ENCODE results near the gene FSD1. TPM values are rescaled to one million over a fixed set of nuclear protein-coding genes. Genes with fewer than 3 reads are reported as not detected.

Gene FSD1
- total RNA-seq, 1 experiment from 2014 or later = not detected

GRCh38 chr19:4361152-4362046, 57.0 kb downstream of the FSD1 start:
- Histone ChIP-seq H3K36me3 (ENCODE audit: low read depth) (no peaks in the 10 kb centered on the region), H2AFZ (no peak overlapping the region), H3K27ac (no peak overlapping the region), H3K27me3 (ENCODE audit: insufficient read depth, low read depth) (no peaks in the 10 kb centered on the region), H3K9me2 (ENCODE audit: insufficient read depth) (no peaks in the 10 kb centered on the region), H3K4me1 (replicated peaks; ENCODE audit: insufficient read depth) (no peaks in the 10 kb centered on the region), H3K4me2 (no peak overlapping the region), H3F3A (ENCODE audit: insufficient read depth, low read depth) (no peaks in the 10 kb centered on the region), H3K4me3 (no peak overlapping the region), H4K20me1 (ENCODE audit: insufficient read depth) (no peaks in the 10 kb centered on the region), H3K79me2 (ENCODE audit: low read depth) (no peaks in the 10 kb centered on the region), H3K9me3 (ENCODE audit: insufficient read depth, low read depth) (no peaks in the 10 kb centered on the region)
- no peak for TF ChIP-seq CTCF (conservative IDR thresholded peaks at IDR 0.05)
- no peak for TF ChIP-seq EZH2 (IDR thresholded peaks at IDR 0.05; ENCODE audit: low read depth)
- ChIA-PET POLR2A (ENCODE audit: unreplicated experiment) (no interaction called here), CTCF (interaction anchor here (0.6 kb wide), 1 partner anchor 39 kb away, joined by 3 read pairs; no protein-coding TSS in a partner anchor)
- DNase-seq = no peak
- BruUV-seq (replicated peaks) = no TSS peak
- intact Hi-C loops (cut with micrococcal nuclease; ENCODE audit: unreplicated experiment) = no loop called here

- Histone ChIP-seq H3K79me2 (ENCODE audit: low read depth) (no peaks in the 10 kb centered on the region), H2AFZ (no peak overlapping the region), H4K20me1 (ENCODE audit: insufficient read depth) (no peaks in the 10 kb centered on the region), H3F3A (ENCODE audit: insufficient read depth, low read depth) (no peaks in the 10 kb centered on the region), H3K9me2 (ENCODE audit: insufficient read depth) (no peaks in the 10 kb centered on the region), H3K4me1 (replicated peaks; ENCODE audit: insufficient read depth) (no peaks in the 10 kb centered on the region), H3K4me3 (no peak overlapping the region), H3K4me2 (no peak overlapping the region), H3K27ac (no peak overlapping the region), H3K36me3 (ENCODE audit: low read depth) (no peaks in the 10 kb centered on the region), H3K27me3 (ENCODE audit: insufficient read depth, low read depth) (no peaks in the 10 kb centered on the region), H3K9me3 (ENCODE audit: insufficient read depth, low read depth) (no peaks in the 10 kb centered on the region)
- intact Hi-C loops (cut with micrococcal nuclease; ENCODE audit: unreplicated experiment) = no loop called here
- TF ChIP-seq EZH2 (IDR thresholded peaks at IDR 0.05; ENCODE audit: low read depth) = no peak
- no peak for TF ChIP-seq CTCF (conservative IDR thresholded peaks at IDR 0.05)
- ChIA-PET POLR2A (ENCODE audit: unreplicated experiment) (no interaction called here), CTCF (interaction anchor here (0.6 kb wide), 1 partner anchor 40 kb away, joined by 3 read pairs; no protein-coding TSS in a partner anchor)
- no TSS peak for BruUV-seq (replicated peaks)
- no peak for DNase-seq
Observed at GRCh38 chr19:4362101-4362828, 57.9 kb downstream of the FSD1 start.

GRCh38 chr19:4362831-4363545, 58.6 kb downstream of the FSD1 start:
- no peak overlapping the region for H3K4me3 ChIP-seq
- BruUV-seq (replicated peaks) = no TSS peak
- no peaks in the 10 kb centered on the region for H3K9me2 ChIP-seq (ENCODE audit: insufficient read depth)
- H3K9me3 ChIP-seq (ENCODE audit: insufficient read depth, low read depth) = no peaks in the 10 kb centered on the region
- H4K20me1 ChIP-seq (ENCODE audit: insufficient read depth) = no peaks in the 10 kb centered on the region
- intact Hi-C loops (cut with micrococcal nuclease; ENCODE audit: unreplicated experiment) = no loop called here
- no peak overlapping the region for H3K4me2 ChIP-seq
- H3K27ac ChIP-seq = no peak overlapping the region
- peak; percentile 48 for TF ChIP-seq CTCF (conservative IDR thresholded peaks at IDR 0.05)
- TF ChIP-seq EZH2 (IDR thresholded peaks at IDR 0.05; ENCODE audit: low read depth) = no peak
- H3K79me2 ChIP-seq (ENCODE audit: low read depth) = no peaks in the 10 kb centered on the region
- H2AFZ ChIP-seq = no peak overlapping the region
- no peaks in the 10 kb centered on the region for H3K36me3 ChIP-seq (ENCODE audit: low read depth)
- ChIA-PET CTCF (no interaction called here), POLR2A (ENCODE audit: unreplicated experiment) (no interaction called here)
- H3K27me3 ChIP-seq (ENCODE audit: insufficient read depth, low read depth) = no peaks in the 10 kb centered on the region
- H3K4me1 ChIP-seq (replicated peaks; ENCODE audit: insufficient read depth) = no peaks in the 10 kb centered on the region
- H3F3A ChIP-seq (ENCODE audit: insufficient read depth, low read depth) = no peaks in the 10 kb centered on the region
- DNase-seq = peak in 1 of 2 experiments; percentile 29

All from PC-9 (cell line).